Heart right ventricle (tissue), 16 donors: ENCODE data around the gene HSPA9. TPM values are rescaled to one million over a fixed set of nuclear protein-coding genes. Genes with fewer than 3 reads are reported as not detected.

ENCODE experiments used
- ATAC-seq, 8 donors: fragments of 200-7000 bp; cut with Tn5 transposase; one replicate each; pipeline ENCODE4 v1.9.1; 2020; ENCODE audit warnings: mild to moderate bottlenecking in 8 of 8, moderate library complexity in 8 of 8, moderate number of reproducible peaks in 1 of 8
- DNase-seq, 2 donors: peaks; one replicate each; pipeline ENCODE4 v3.0.0-alpha.2; 2020
- H3K27ac ChIP-seq, 10 donors: fragments of 200-600 bp; sonication (generic) in 2 of 10; one replicate each; pipeline versions ENCODE4 v1.5.0 to v1.8.0; 2020 to 2022; ENCODE audit warnings: mild to moderate bottlenecking in 3 of 10
- H3K27me3 ChIP-seq, 7 donors: fragments of 200-600 bp; one replicate each; pipeline ENCODE4 v1.8.0; 2021 to 2022; ENCODE audit warnings: mild to moderate bottlenecking in 2 of 7
- H3K36me3 ChIP-seq, 9 donors: fragments of 200-600 bp; sonication (generic) in 1 of 9; one replicate each; pipeline versions ENCODE4 v1.5.0 to v1.8.0; 2020 to 2022; ENCODE audit warnings: mild to moderate bottlenecking in 2 of 9
- H3K4me1 ChIP-seq, 9 donors: fragments of 200-600 bp; sonication (generic) in 1 of 9; one replicate each; pipeline versions ENCODE4 v1.5.0 to v1.8.0; 2020 to 2022; ENCODE audit warnings: mild to moderate bottlenecking in 4 of 9
- H3K4me3 ChIP-seq, 10 donors: fragments of 200-600 bp; sonication (generic) in 2 of 10; one replicate each; pipeline versions ENCODE4 v1.5.0 to v1.8.0; 2020 to 2022; ENCODE audit warnings: mild to moderate bottlenecking in 7 of 10, moderate library complexity in 2 of 10
- H3K9me3 ChIP-seq, 11 donors: fragments of 200-600 bp in 10 of 11; sonication (generic) in 2 of 11; one replicate each; pipeline versions ENCODE4 v1.5.0 to v1.8.0; 2013 to 2022; ENCODE audit warnings: mild to moderate bottlenecking in 2 of 11, control low read depth in 1 of 11, moderate library complexity in 1 of 11
- WGBS, 2 donors: extraction: QIAGEN DNeasy Blood & Tissue Kit; methylation state at CpG; one replicate each; pipeline ENCODE4 v1.1.7; 2013; ENCODE audit warnings: inconsistent platforms in 1 of 2; 5-methylcytosine and 5-hydroxymethylcytosine counted together
- intact Hi-C, 10 donors: fragments of 100-400 bp; cut with DNase I; formaldehyde crosslinking; loops; one replicate each; pipeline versions ENCODE4 v1.11.1 to v1.14.2; 2022
- polyA plus RNA-seq, 2 donors: library from polyadenylated mRNA; stranded (reverse); fragments of 200-250 nt; gene quantifications; one replicate each; pipeline ENCODE4 v1.2.3, GENCODE V29; 2013
- total RNA-seq, 10 donors: library from RNA; stranded (reverse); fragmentation: NEBNext Ultra II Directional in 3 of 10; extraction: Animal tissue kit (Norgen Biotek cat#: 25700) in 3 of 10; gene quantifications; one replicate each; pipeline versions ENCODE4 v1.2.1 to v1.2.4, GENCODE V29; 2021 to 2023
- TF ChIP-seq, protein P1 (sequence below), 9 donors: fragments of 200-600 bp; sonication (generic) in 2 of 9; IDR thresholded peaks; one replicate each; pipeline versions ENCODE4 v1.5.0 to v1.8.0; 2021 to 2022; ENCODE audit warnings: antibody characterized with exemption in 9 of 9, mild to moderate bottlenecking in 5 of 9, moderate library complexity in 1 of 9
- donor health status: Arrhythmogenic right ventricular cardiomyopathy.
- donor health status: ischemic (EF 13 %, LVEDD 7.1; RV severe dilation, severe dysfunction).
- donor health status: healthy with polysubstance abuse.
- donor health status: DM: no; HTN: yes; CAD: no.
- donor health status: DM: no; HTN: no; CAD: no.
- donor health status: ischemic (EF 25% LVEDD 6.9; RV normal size, moderate dysfunction).
- donor health status: ischemic (EF 25% LVEDD 5.7; RV mildly dilated, moderate dysfunction).
- donor health status: healthy.
- donor health status: DM: yes; HTN: yes; CAD: no.
- donor health status: Ischemic cardiomyopathy.
- donor health status: ischemic (EF 35%, LVEDD 5.7; RV mildly dilated, moderate dysfunction).
- donor health status: nonischemic (EF 11% LVEDD 7.7; RV severe dilation, severe dysfunction).
- donor health status: DM: yes; HTN: yes; CAD: no.
- donor health status: PGD.
- donor health status: ischemic (EF 29% LVEDD 5.4; RV normal size, mild dysfunction).
- donor health status: nonischemic (EF 23%, LVEDD 6.1; RV moderate dilation, normal function).

Gene HSPA9
- total and polyA plus RNA-seq, 12 donors, result 82.9 to 415 (median 315) TPM

DNA sequence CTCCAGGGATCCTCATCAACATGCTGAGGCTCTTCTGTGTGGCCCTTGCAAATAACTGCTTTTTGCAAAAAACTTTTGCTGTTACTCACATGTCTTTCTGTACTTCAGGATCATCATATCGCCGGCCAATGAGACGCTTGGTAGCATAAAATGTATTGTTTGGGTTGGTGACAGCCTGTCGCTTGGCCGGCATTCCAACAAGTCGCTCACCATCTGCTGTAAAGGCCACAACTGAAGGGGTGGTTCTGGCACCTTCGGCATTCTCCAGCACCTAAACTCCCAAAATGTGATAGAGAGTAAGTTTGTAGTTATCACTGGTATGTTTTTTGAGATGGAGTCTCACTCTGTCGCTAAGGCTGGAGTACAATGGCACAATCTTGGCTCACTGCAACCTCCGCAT lies 4.3 kb downstream of the HSPA9 start:
- peaks cover 0 to 48% (median 23%) of the 10 kb centered on the region in 9 donors for H3K4me1 ChIP-seq
- 96 to 97% methylated on average over 9 of the region's 9 CpGs for WGBS, 2 donors

GRCh38 chr5:138569782-138570181 lies 5.4 kb downstream of the HSPA9 start:
- TF ChIP-seq, protein P1, sequence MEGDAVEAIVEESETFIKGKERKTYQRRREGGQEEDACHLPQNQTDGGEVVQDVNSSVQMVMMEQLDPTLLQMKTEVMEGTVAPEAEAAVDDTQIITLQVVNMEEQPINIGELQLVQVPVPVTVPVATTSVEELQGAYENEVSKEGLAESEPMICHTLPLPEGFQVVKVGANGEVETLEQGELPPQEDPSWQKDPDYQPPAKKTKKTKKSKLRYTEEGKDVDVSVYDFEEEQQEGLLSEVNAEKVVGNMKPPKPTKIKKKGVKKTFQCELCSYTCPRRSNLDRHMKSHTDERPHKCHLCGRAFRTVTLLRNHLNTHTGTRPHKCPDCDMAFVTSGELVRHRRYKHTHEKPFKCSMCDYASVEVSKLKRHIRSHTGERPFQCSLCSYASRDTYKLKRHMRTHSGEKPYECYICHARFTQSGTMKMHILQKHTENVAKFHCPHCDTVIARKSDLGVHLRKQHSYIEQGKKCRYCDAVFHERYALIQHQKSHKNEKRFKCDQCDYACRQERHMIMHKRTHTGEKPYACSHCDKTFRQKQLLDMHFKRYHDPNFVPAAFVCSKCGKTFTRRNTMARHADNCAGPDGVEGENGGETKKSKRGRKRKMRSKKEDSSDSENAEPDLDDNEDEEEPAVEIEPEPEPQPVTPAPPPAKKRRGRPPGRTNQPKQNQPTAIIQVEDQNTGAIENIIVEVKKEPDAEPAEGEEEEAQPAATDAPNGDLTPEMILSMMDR (IDR thresholded peaks at IDR 0.05), result no peak
- no peak for ATAC-seq
- no peaks in the 10 kb centered on the region for H3K27me3 ChIP-seq
- WGBS, 2 donors, result 91 to 95% methylated on average over 7 of the region's 7 CpGs
- no peak overlapping the region for H3K27ac ChIP-seq
- no peak for DNase-seq
- intact Hi-C loops, result loop anchor here in 1 of 10 donors (10.0 kb wide), 2 partner anchors 185 to 765 kb away; partner anchors contain the start of gene CTNNA1
- no peaks in the 10 kb centered on the region for H3K9me3 ChIP-seq
- peaks cover 0 to 47% (median 19%) of the 10 kb centered on the region in 9 donors for H3K4me1 ChIP-seq
- H3K4me3 ChIP-seq, result no peak overlapping the region
- peaks cover 3 to 94% (median 80%) of the 10 kb centered on the region in 9 donors for H3K36me3 ChIP-seq

More for the DNA sequence above, 4.3 kb downstream of the HSPA9 start:
- no peaks in the 10 kb centered on the region for H3K27me3 ChIP-seq
- intact Hi-C loops, result loop anchor here in 1 of 10 donors (10.0 kb wide), 1 partner anchor 184 kb away; the partner anchor contains the start of gene CTNNA1
- no peak for DNase-seq
- no peak overlapping the region for H3K4me3 ChIP-seq
- H3K27ac ChIP-seq, result no peak overlapping the region
- peaks cover 0 to 83% (median 69%) of the 10 kb centered on the region in 9 donors for H3K36me3 ChIP-seq
- no peaks in the 10 kb centered on the region for H3K9me3 ChIP-seq
- ATAC-seq, result no peak
- TF ChIP-seq, protein P1 (IDR thresholded peaks at IDR 0.05), result no peak

DNA sequence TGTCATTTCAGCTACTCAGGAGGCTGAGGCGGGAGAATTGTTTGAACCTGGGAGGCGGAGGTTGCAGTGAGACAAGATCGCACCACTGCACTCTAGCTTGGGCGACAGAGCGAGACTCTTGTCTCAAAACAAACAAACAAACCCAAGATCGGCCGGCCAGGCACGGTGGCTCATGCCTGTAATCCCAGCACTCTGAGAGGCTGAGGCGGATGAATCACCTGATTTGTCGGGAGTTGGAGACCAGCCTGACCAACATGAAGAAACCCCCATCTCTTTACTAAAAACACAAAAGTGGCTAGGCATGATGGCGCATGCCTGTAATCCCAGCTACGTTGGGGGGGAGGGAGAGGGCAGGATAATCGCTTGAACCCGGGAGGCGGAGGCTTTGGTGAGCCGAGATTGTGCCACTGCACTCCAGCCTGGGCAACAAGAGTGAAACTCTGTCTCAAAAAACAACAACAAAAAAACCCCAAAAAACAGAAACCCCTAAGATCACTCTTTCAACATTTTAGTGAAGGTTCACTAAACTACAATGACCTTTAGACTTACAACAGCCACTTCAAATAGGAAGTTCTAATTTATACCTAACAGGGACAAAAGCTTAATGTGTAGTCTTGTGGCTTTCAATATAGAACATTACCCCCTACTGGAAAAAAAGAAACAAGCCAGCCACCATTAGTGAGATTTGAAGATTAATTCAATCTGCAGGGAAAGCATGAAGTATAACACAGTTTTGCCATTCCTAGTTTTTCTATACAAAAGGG lies 7.0 kb downstream of the HSPA9 start:
- no peak overlapping the region for H3K27ac ChIP-seq
- intact Hi-C loops, result loop anchor here in 1 of 10 donors (10.0 kb wide), 1 partner anchor 767 kb away; no protein-coding TSS in a partner anchor
- H3K36me3 ChIP-seq, result peaks cover 3 to 100% (median 93%) of the 10 kb centered on the region in 9 donors
- TF ChIP-seq, protein P1 (IDR thresholded peaks at IDR 0.05), result no peak
- H3K27me3 ChIP-seq, result no peaks in the 10 kb centered on the region
- 85 to 87% methylated on average over 16 of the region's 16 CpGs for WGBS, 2 donors
- ATAC-seq (no peak), DNase-seq (no peak)
- H3K4me1 ChIP-seq, result peaks cover 0 to 44% (median 16%) of the 10 kb centered on the region in 9 donors
- no peak overlapping the region for H3K4me3 ChIP-seq
- no peaks in the 10 kb centered on the region for H3K9me3 ChIP-seq

- TF ChIP-seq, protein P1 (IDR thresholded peaks at IDR 0.05), result no peak
- intact Hi-C loops, result loop anchor here in 1 of 10 donors (10.0 kb wide), 1 partner anchor 768 kb away; no protein-coding TSS in a partner anchor
- H3K4me1 ChIP-seq, result peaks cover 0 to 38% (median 10%) of the 10 kb centered on the region in 9 donors
- no peaks in the 10 kb centered on the region for H3K27me3 ChIP-seq
- DNase-seq (no peak), ATAC-seq (no peak)
- no peak overlapping the region for H3K4me3 ChIP-seq
- no peaks in the 10 kb centered on the region for H3K9me3 ChIP-seq
- peaks cover 3 to 100% (median 82%) of the 10 kb centered on the region in 9 donors for H3K36me3 ChIP-seq
- no peak overlapping the region for H3K27ac ChIP-seq
- WGBS, 2 donors, result 84 to 87% methylated on average over 3 of the region's 3 CpGs
These were observed 8.4 kb downstream of the HSPA9 start for GRCh38 chr5:138566792-138567191.
